RWPE2 (cell line): Measurements from ENCODE around the gene SNTB2.

Experiments used
- ATAC-seq: fragments of 200-7000 bp; cut with Tn5 transposase; 3 replicates; pipeline ENCODE4 v1.9.1; 2021; ENCODE audit warnings: low read depth
- DNase-seq: peaks from one replicate; pipeline ENCODE4 v3.0.0-alpha.2; 2020; ENCODE audit warnings: low spot score
- H3K27ac ChIP-seq: fragments of 450-650 bp; 2 replicates; pipeline ENCODE4 v1.5.1; 2017; ENCODE audit warnings: mild to moderate bottlenecking; ENCODE audit not compliant: poor library complexity, severe bottlenecking
- H3K27me3 ChIP-seq: fragments of 250-450 bp; sonication (Bioruptor Pico); 2 replicates; pipeline ENCODE4 v1.5.1; 2021; ENCODE audit warnings: mild to moderate bottlenecking, moderate library complexity; ENCODE audit not compliant: insufficient read depth, poor library complexity, severe bottlenecking
- H3K36me3 ChIP-seq: fragments of 250-450 bp; sonication (Bioruptor Pico); 2 replicates; pipeline ENCODE4 v1.5.1; 2020; ENCODE audit warnings: low read depth, mild to moderate bottlenecking, moderate library complexity
- H3K4me1 ChIP-seq: fragments of 250-450 bp; sonication (Bioruptor Pico); 2 replicates; pipeline ENCODE4 v1.5.1; 2021; ENCODE audit warnings: mild to moderate bottlenecking, moderate library complexity; ENCODE audit not compliant: insufficient read depth, poor library complexity, severe bottlenecking
- H3K4me3 ChIP-seq: fragments of 250-450 bp; sonication (Bioruptor Pico); 2 replicates; pipeline ENCODE4 v1.5.1; 2021; ENCODE audit warnings: mild to moderate bottlenecking, moderate library complexity; ENCODE audit not compliant: severe bottlenecking
- H3K9me3 ChIP-seq: fragments of 250-450 bp; sonication (Bioruptor Pico); 2 replicates; pipeline ENCODE4 v1.5.1; 2021; ENCODE audit warnings: mild to moderate bottlenecking, moderate library complexity; ENCODE audit not compliant: severe bottlenecking
- CTCF ChIP-seq: fragments of 450-650 bp; IDR thresholded peaks from one replicate; pipeline ENCODE4 v1.5.1; 2017; ENCODE audit warnings: mild to moderate bottlenecking, moderate library complexity; ENCODE audit not compliant: poor library complexity, severe bottlenecking

The SNTB2 gene

DNA sequence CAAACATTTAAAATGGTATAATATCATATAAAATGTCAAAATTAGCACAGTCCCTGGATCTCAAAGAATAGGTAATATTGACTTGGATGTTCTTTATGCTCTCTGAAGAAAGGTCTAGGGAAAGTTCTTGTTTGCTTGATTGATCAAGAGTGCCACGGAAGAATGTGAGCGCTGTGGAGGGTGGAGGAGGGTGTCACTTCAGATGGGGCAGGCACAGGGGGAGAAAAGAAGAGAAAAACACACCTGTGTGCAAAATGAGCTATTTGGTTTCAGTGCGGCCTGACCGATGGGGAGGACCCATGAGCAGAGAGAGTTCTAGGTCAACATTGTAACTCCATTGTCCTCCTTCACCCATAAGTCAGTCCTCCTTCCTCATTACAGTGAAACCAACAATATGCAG lies 115.3 kb downstream of the SNTB2 start:
- no peak for ATAC-seq
- no peaks in the 10 kb centered on the region for H3K27me3 ChIP-seq
- no peak for TF ChIP-seq CTCF
- H3K4me3 ChIP-seq: no peak overlapping the region
- H3K27ac ChIP-seq: no peak overlapping the region
- no peak for DNase-seq
- H3K36me3 ChIP-seq: peaks cover 22% of the 10 kb centered on the region; the same call in 1 of the 2 replicates
- H3K9me3 ChIP-seq: no peaks in the 10 kb centered on the region
- no peaks in the 10 kb centered on the region for H3K4me1 ChIP-seq

GRCh38 chr16:69306031-69306430 lies 119.1 kb downstream of the SNTB2 start:
- H3K4me1 ChIP-seq: no peaks in the 10 kb centered on the region
- no peak overlapping the region for H3K27ac ChIP-seq
- ATAC-seq (no peak), DNase-seq (no peak)
- 0 out of 2 replicates have a peak, but pooled peaks cover 12% of the 10 kb centered on the region for H3K36me3 ChIP-seq
- H3K27me3 ChIP-seq: no peaks in the 10 kb centered on the region
- H3K4me3 ChIP-seq: no peak overlapping the region
- no peaks in the 10 kb centered on the region for H3K9me3 ChIP-seq
- no peak for TF ChIP-seq CTCF

DNA sequence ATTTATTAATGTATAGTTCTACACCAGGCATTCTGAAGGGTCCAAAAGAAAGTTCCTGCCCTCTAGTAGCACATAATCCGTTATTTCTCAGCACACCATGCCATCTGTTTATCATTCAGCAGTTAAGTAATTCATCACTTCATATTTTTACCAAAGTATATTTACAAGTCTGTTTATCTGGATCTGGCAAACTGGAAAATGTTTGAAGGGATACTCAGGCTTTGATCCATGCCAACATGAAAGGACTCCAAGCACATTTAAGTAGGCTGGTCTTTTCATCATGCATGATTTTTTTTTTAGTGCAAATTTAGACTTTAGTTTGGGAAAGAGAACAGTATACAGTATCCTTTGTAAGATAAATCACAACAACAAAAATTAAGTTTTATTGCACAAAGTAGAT lies 120.1 kb downstream of the SNTB2 start:
- no peak for TF ChIP-seq CTCF
- H3K27me3 ChIP-seq: no peaks in the 10 kb centered on the region
- 0 out of 2 replicates have a peak, but pooled peaks cover 11% of the 10 kb centered on the region for H3K36me3 ChIP-seq
- H3K9me3 ChIP-seq: no peaks in the 10 kb centered on the region
- ATAC-seq (no peak), DNase-seq (no peak)
- no peak overlapping the region for H3K4me3 ChIP-seq
- H3K4me1 ChIP-seq: no peaks in the 10 kb centered on the region
- H3K27ac ChIP-seq: no peak overlapping the region

DNA sequence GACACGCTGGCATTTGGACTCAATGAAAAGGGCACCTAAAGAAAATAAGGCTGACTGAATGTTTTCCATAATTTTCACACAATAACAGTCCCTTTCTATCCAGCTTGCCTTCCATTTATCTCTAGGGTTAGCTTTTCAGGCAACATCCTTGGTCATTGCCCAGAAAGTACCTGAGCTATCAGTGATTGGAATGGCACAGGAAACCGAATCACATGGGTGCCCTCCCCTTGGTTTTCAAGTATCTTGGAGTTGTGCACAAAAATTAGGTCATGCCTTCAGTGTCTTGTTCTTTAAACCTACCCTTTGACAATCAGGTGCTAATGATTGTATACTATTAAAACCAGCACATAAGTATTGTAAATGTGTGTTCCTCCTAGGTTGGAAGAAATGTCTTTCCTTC lies 120.9 kb downstream of the SNTB2 start:
- ATAC-seq (no peak), DNase-seq (no peak)
- H3K4me1 ChIP-seq: no peaks in the 10 kb centered on the region
- H3K4me3 ChIP-seq: no peak overlapping the region
- no peaks in the 10 kb centered on the region for H3K9me3 ChIP-seq
- H3K27ac ChIP-seq: no peak overlapping the region
- no peak for TF ChIP-seq CTCF
- no peaks in the 10 kb centered on the region for H3K27me3 ChIP-seq
- peaks cover 13% of the 10 kb centered on the region for H3K36me3 ChIP-seq

GRCh38 chr16:69309316-69309715 lies 122.4 kb downstream of the SNTB2 start:
- peaks cover 18% of the 10 kb centered on the region for H3K36me3 ChIP-seq
- DNase-seq: no peak
- no peaks in the 10 kb centered on the region for H3K9me3 ChIP-seq
- no peak for ATAC-seq
- H3K4me3 ChIP-seq: no peak overlapping the region
- H3K27ac ChIP-seq: no peak overlapping the region
- H3K27me3 ChIP-seq: no peaks in the 10 kb centered on the region
- no peaks in the 10 kb centered on the region for H3K4me1 ChIP-seq
- no peak for TF ChIP-seq CTCF
